ENCODE data around the gene LRP2.

LRP2 gene

GRCh38 chr2:169221745-169222369 is 140.5 kb downstream of the LRP2 start:
- DNase-seq (ENCODE audit: low read depth, low spot score), result no peak
- no peak overlapping the region for H3K4me3 ChIP-seq (ENCODE audit: insufficient read length, low read depth)
- no peaks in the 10 kb centered on the region for H3K4me1 ChIP-seq (ENCODE audit: insufficient read depth, insufficient read length)
- H3K36me3 ChIP-seq (ENCODE audit: insufficient read depth, insufficient read length, low read length), result no peaks in the 10 kb centered on the region
- H3K9me3 ChIP-seq (ENCODE audit: insufficient read depth, low read length), result no peaks in the 10 kb centered on the region
- H3K9ac ChIP-seq (ENCODE audit: insufficient read length, low read depth), result no peak overlapping the region
- TF ChIP-seq YY1 (IDR thresholded peaks at IDR 0.05; ENCODE audit: insufficient read depth, insufficient read length) (no peak), SUZ12 (IDR thresholded peaks at IDR 0.05; ENCODE audit: extremely low read depth, insufficient read depth, insufficient read length) (no peak), ZNF274 (IDR thresholded peaks at IDR 0.05; ENCODE audit: low read depth, low read length) (no peak)
- H3K27me3 ChIP-seq (ENCODE audit: insufficient read depth, insufficient read length), result no peaks in the 10 kb centered on the region

GRCh38 chr2:169210917-169211316 is 151.4 kb downstream of the LRP2 start:
- Histone ChIP-seq H3K36me3 (ENCODE audit: insufficient read depth, insufficient read length, low read length) (no peaks in the 10 kb centered on the region), H3K9ac (ENCODE audit: insufficient read length, low read depth) (no peak overlapping the region), H3K4me1 (ENCODE audit: insufficient read depth, insufficient read length) (no peaks in the 10 kb centered on the region), H3K9me3 (ENCODE audit: insufficient read depth, low read length) (no peaks in the 10 kb centered on the region), H3K4me3 (ENCODE audit: insufficient read length, low read depth) (no peak overlapping the region), H3K27me3 (ENCODE audit: insufficient read depth, insufficient read length) (no peaks in the 10 kb centered on the region)
- no peak for DNase-seq (ENCODE audit: low read depth, low spot score)
- no peak for TF ChIP-seq SUZ12 (IDR thresholded peaks at IDR 0.05; ENCODE audit: extremely low read depth, insufficient read depth, insufficient read length)

- no peaks in the 10 kb centered on the region for H3K27me3 ChIP-seq (ENCODE audit: insufficient read depth, insufficient read length)
- no peak for DNase-seq (ENCODE audit: low read depth, low spot score)
- TF ChIP-seq ZNF274 (IDR thresholded peaks at IDR 0.05; ENCODE audit: low read depth, low read length) (no peak), YY1 (IDR thresholded peaks at IDR 0.05; ENCODE audit: insufficient read depth, insufficient read length) (no peak), SUZ12 (IDR thresholded peaks at IDR 0.05; ENCODE audit: extremely low read depth, insufficient read depth, insufficient read length) (no peak)
- no peaks in the 10 kb centered on the region for H3K9me3 ChIP-seq (ENCODE audit: insufficient read depth, low read length)
- no peaks in the 10 kb centered on the region for H3K4me1 ChIP-seq (ENCODE audit: insufficient read depth, insufficient read length)
- H3K36me3 ChIP-seq (ENCODE audit: insufficient read depth, insufficient read length, low read length), result no peaks in the 10 kb centered on the region
- no peak overlapping the region for H3K4me3 ChIP-seq (ENCODE audit: insufficient read length, low read depth)
- no peak overlapping the region for H3K9ac ChIP-seq (ENCODE audit: insufficient read length, low read depth)
Observed at GRCh38 chr2:169208026-169208425, 154.3 kb downstream of the LRP2 start.

GRCh38 chr2:169205176-169205575 is 157.2 kb downstream of the LRP2 start:
- Histone ChIP-seq H3K36me3 (ENCODE audit: insufficient read depth, insufficient read length, low read length) (no peaks in the 10 kb centered on the region), H3K9me3 (ENCODE audit: insufficient read depth, low read length) (no peaks in the 10 kb centered on the region), H3K27me3 (ENCODE audit: insufficient read depth, insufficient read length) (no peaks in the 10 kb centered on the region), H3K4me1 (ENCODE audit: insufficient read depth, insufficient read length) (no peaks in the 10 kb centered on the region), H3K9ac (ENCODE audit: insufficient read length, low read depth) (no peak overlapping the region), H3K4me3 (ENCODE audit: insufficient read length, low read depth) (no peak overlapping the region)
- TF ChIP-seq SUZ12 (IDR thresholded peaks at IDR 0.05; ENCODE audit: extremely low read depth, insufficient read depth, insufficient read length), result no peak
- no peak for TF ChIP-seq YY1 (IDR thresholded peaks at IDR 0.05; ENCODE audit: insufficient read depth, insufficient read length)
- DNase-seq (ENCODE audit: low read depth, low spot score), result no peak

- no peaks in the 10 kb centered on the region for H3K27me3 ChIP-seq (ENCODE audit: insufficient read depth, insufficient read length)
- DNase-seq (ENCODE audit: low read depth, low spot score), result no peak
- H3K9me3 ChIP-seq (ENCODE audit: insufficient read depth, low read length), result no peaks in the 10 kb centered on the region
- no peaks in the 10 kb centered on the region for H3K36me3 ChIP-seq (ENCODE audit: insufficient read depth, insufficient read length, low read length)
- H3K4me3 ChIP-seq (ENCODE audit: insufficient read length, low read depth), result no peak overlapping the region
- H3K9ac ChIP-seq (ENCODE audit: insufficient read length, low read depth), result no peak overlapping the region
- no peaks in the 10 kb centered on the region for H3K4me1 ChIP-seq (ENCODE audit: insufficient read depth, insufficient read length)
- TF ChIP-seq SUZ12 (IDR thresholded peaks at IDR 0.05; ENCODE audit: extremely low read depth, insufficient read depth, insufficient read length) (no peak), ZNF274 (IDR thresholded peaks at IDR 0.05; ENCODE audit: low read depth, low read length) (no peak), YY1 (IDR thresholded peaks at IDR 0.05; ENCODE audit: insufficient read depth, insufficient read length) (no peak)
Observed at GRCh38 chr2:169203952-169204351, 158.4 kb downstream of the LRP2 start.

GRCh38 chr2:169200756-169201155 is 161.6 kb downstream of the LRP2 start:
- Histone ChIP-seq H3K9me3 (ENCODE audit: insufficient read depth, low read length) (no peaks in the 10 kb centered on the region), H3K9ac (ENCODE audit: insufficient read length, low read depth) (no peak overlapping the region), H3K4me1 (ENCODE audit: insufficient read depth, insufficient read length) (no peaks in the 10 kb centered on the region), H3K36me3 (ENCODE audit: insufficient read depth, insufficient read length, low read length) (no peaks in the 10 kb centered on the region), H3K27me3 (ENCODE audit: insufficient read depth, insufficient read length) (no peaks in the 10 kb centered on the region), H3K4me3 (ENCODE audit: insufficient read length, low read depth) (no peak overlapping the region)
- DNase-seq (ENCODE audit: low read depth, low spot score), result no peak
- no peak for TF ChIP-seq SUZ12 (IDR thresholded peaks at IDR 0.05; ENCODE audit: extremely low read depth, insufficient read depth, insufficient read length)
- TF ChIP-seq YY1 (IDR thresholded peaks at IDR 0.05; ENCODE audit: insufficient read depth, insufficient read length), result no peak
- no peak for TF ChIP-seq ZNF274 (IDR thresholded peaks at IDR 0.05; ENCODE audit: low read depth, low read length)

GRCh38 chr2:169193618-169194017 is 168.7 kb downstream of the LRP2 start:
- no peak overlapping the region for H3K4me3 ChIP-seq (ENCODE audit: insufficient read length, low read depth)
- no peak for TF ChIP-seq YY1 (IDR thresholded peaks at IDR 0.05; ENCODE audit: insufficient read depth, insufficient read length)
- no peak for TF ChIP-seq SUZ12 (IDR thresholded peaks at IDR 0.05; ENCODE audit: extremely low read depth, insufficient read depth, insufficient read length)
- TF ChIP-seq ZNF274 (IDR thresholded peaks at IDR 0.05; ENCODE audit: low read depth, low read length), result no peak
- no peaks in the 10 kb centered on the region for H3K9me3 ChIP-seq (ENCODE audit: insufficient read depth, low read length)
- no peak for DNase-seq (ENCODE audit: low read depth, low spot score)
- no peaks in the 10 kb centered on the region for H3K27me3 ChIP-seq (ENCODE audit: insufficient read depth, insufficient read length)
- no peaks in the 10 kb centered on the region for H3K36me3 ChIP-seq (ENCODE audit: insufficient read depth, insufficient read length, low read length)
- H3K9ac ChIP-seq (ENCODE audit: insufficient read length, low read depth), result no peak overlapping the region
- no peaks in the 10 kb centered on the region for H3K4me1 ChIP-seq (ENCODE audit: insufficient read depth, insufficient read length)
